Endothelial cell of umbilical vein (primary cell): Measurements from ENCODE around the gene EXOC3L1. TPM values are rescaled to one million over a fixed set of nuclear protein-coding genes. Genes with fewer than 3 reads are reported as not detected.
A peak's percentile ranks its signal among the peaks of the same experiment; 100 is the strongest.

Source experiments
- BruUV-seq: library from RNA; stranded (reverse); fragments of 400-500 nt; replicated peaks from 2 replicates; lab custom pipeline; 2021; lab: Mats Ljungman, UMichigan
- CTCF ChIA-PET: fragments of 300-600, 350-600 bp; sonication (Branson Sonifier 250); formaldehyde crosslinking; loops from one replicate; lab custom pipeline; 2021; ENCODE audit warnings: antibody characterized with exemption, inconsistent platforms; lab: Charles Lee
- POLR2A ChIA-PET: fragments of 300-600, 350-600 bp; sonication (Branson Sonifier 250); formaldehyde crosslinking; loops from one replicate; lab custom pipeline; 2021; ENCODE audit warnings: antibody characterized with exemption, inconsistent platforms; lab: Charles Lee
- DNase-seq: peaks from one replicate; pipeline ENCODE4 v3.0.0-alpha.2; 2011; ENCODE audit warnings: low read depth, low spot score
- FAIRE-seq: peaks from 2 replicates; lab custom pipeline; 2011; peaks lifted over from hg19 to GRCh38; lab: Jason Lieb, UNC
- H2AFZ ChIP-seq: 2 replicates; pipeline ENCODE4 v1.6.0; 2012; ENCODE audit warnings: low read depth, low read length, control low read depth, inconsistent platforms
- H3K27ac ChIP-seq: 2 replicates; pipeline ENCODE4 v1.5.1; 2011; ENCODE audit warnings: low read depth, mild to moderate bottlenecking, control low read depth, low read length, moderate library complexity; ENCODE audit not compliant: insufficient read depth
- H3K27me3 ChIP-seq, 2 experiments: 2 replicates each; pipeline versions ENCODE4 v1.6.0 to v1.6.1; 2011; ENCODE audit warnings: low read length in 2 of 2, mixed read lengths in 1 of 2; ENCODE audit not compliant: control insufficient read depth in 2 of 2, insufficient read depth in 2 of 2
- H3K36me3 ChIP-seq, 2 experiments: 2 replicates in 1 of 2; 3 replicates in 1 of 2; pipeline ENCODE4 v1.5.1; 2011; ENCODE audit warnings: low read length in 2 of 2, mild to moderate bottlenecking in 1 of 2, moderate library complexity in 1 of 2; ENCODE audit not compliant: control insufficient read depth in 2 of 2, insufficient read depth in 2 of 2; ENCODE audit errors: extremely low read depth in 1 of 2
- H3K4me1 ChIP-seq: 3 replicates; pipeline ENCODE4 v1.5.1; 2011; ENCODE audit warnings: mild to moderate bottlenecking, low read length; ENCODE audit not compliant: control insufficient read depth, insufficient read depth; ENCODE audit errors: extremely low read depth
- H3K4me2 ChIP-seq: 2 replicates; pipeline ENCODE4 v1.6.1; 2011; ENCODE audit warnings: low read length, control low read depth, mixed read lengths; ENCODE audit not compliant: insufficient read depth
- H3K4me3 ChIP-seq, 3 experiments: fragments of 200-600 bp in 1 of 3; sonication (generic), shearing (Covaris generic) in 1 of 3; replicated peaks in 1 of 3; 2 replicates each; pipeline ENCODE4 v1.5.1; 2011 to 2016; ENCODE audit warnings: control low read depth in 3 of 3, low read length in 3 of 3, mild to moderate bottlenecking in 2 of 3, inconsistent platforms in 1 of 3, low read depth in 1 of 3, moderate library complexity in 1 of 3; ENCODE audit not compliant: insufficient read depth in 1 of 3
- H3K79me2 ChIP-seq: 2 replicates; pipeline ENCODE4 v1.6.0; 2012; ENCODE audit warnings: low read length, inconsistent platforms; ENCODE audit not compliant: control insufficient read depth, insufficient read depth
- H3K9ac ChIP-seq: replicated peaks from 2 replicates; pipeline ENCODE3; 2011; ENCODE audit warnings: low read length, control low read depth; ENCODE audit not compliant: insufficient read depth; ENCODE audit errors: extremely low read depth
- H3K9me1 ChIP-seq: replicated peaks from 3 replicates; pipeline ENCODE4 v1.6.0; 2011; ENCODE audit warnings: mild to moderate bottlenecking, low read length; ENCODE audit not compliant: control insufficient read depth, insufficient read depth; ENCODE audit errors: extremely low read depth
- H3K9me3 ChIP-seq: replicated peaks from 2 replicates; pipeline ENCODE4 v1.5.1; 2012; ENCODE audit warnings: low read length, inconsistent platforms; ENCODE audit not compliant: control insufficient read depth, insufficient read depth
- H4K20me1 ChIP-seq: replicated peaks from 2 replicates; pipeline ENCODE3; 2011; ENCODE audit warnings: mild to moderate bottlenecking, low read length; ENCODE audit not compliant: control insufficient read depth, insufficient read depth; ENCODE audit errors: extremely low read depth
- CTCF ChIP-seq, 2 donors: IDR thresholded peaks; 1 replicate in 1 of 2; 2 replicates in 1 of 2; pipeline ENCODE4 v1.5.1; 2011; ENCODE audit warnings: low read length in 2 of 2, mild to moderate bottlenecking in 2 of 2, moderate library complexity in 2 of 2, control low read depth in 1 of 2, inconsistent platforms in 1 of 2, low read depth in 1 of 2; ENCODE audit not compliant: insufficient read depth in 1 of 2; ENCODE audit errors: extremely low read depth in 1 of 2
- EZH2 ChIP-seq: IDR thresholded peaks from 2 replicates; pipeline ENCODE4 v1.6.1; 2012; ENCODE audit warnings: borderline replicate concordance, low read depth, mild to moderate bottlenecking, moderate library complexity, low read length, inconsistent platforms; ENCODE audit not compliant: severe bottlenecking
- FOS ChIP-seq: IDR thresholded peaks from 2 replicates; pipeline ENCODE4 v1.6.1; 2011; ENCODE audit warnings: mild to moderate bottlenecking, low read length, moderate library complexity, borderline replicate concordance; ENCODE audit not compliant: insufficient read depth
- GATA2 ChIP-seq: IDR thresholded peaks from 2 replicates; pipeline ENCODE4 v1.7.0; 2011; ENCODE audit warnings: low read depth, mild to moderate bottlenecking, moderate library complexity, mixed read lengths, low read length; ENCODE audit not compliant: insufficient read length, insufficient read depth
- JUN ChIP-seq: IDR thresholded peaks from 2 replicates; pipeline ENCODE4 v1.6.1; 2011; ENCODE audit warnings: borderline replicate concordance, low read depth; ENCODE audit not compliant: insufficient read length, insufficient read depth
- MAX ChIP-seq: IDR thresholded peaks from 2 replicates; pipeline ENCODE4 v1.6.1; 2011; ENCODE audit not compliant: insufficient read depth, insufficient read length
- POLR2A ChIP-seq: IDR thresholded peaks from 2 replicates; pipeline ENCODE4 v1.6.1; 2012; ENCODE audit warnings: low read depth, mild to moderate bottlenecking, control low read depth, low read length
- POLR2AphosphoS5 ChIP-seq: IDR thresholded peaks from 2 replicates; pipeline ENCODE4 v1.6.1; 2012; ENCODE audit warnings: low read depth, mild to moderate bottlenecking, control low read depth, low read length, moderate library complexity; ENCODE audit not compliant: insufficient read depth
- dilution Hi-C: fragments of 300-500 bp; cut with MboI; formaldehyde crosslinking; loops from one replicate; pipeline ENCODE4 v1.15.0; 2019; ENCODE audit warnings: low sequenced_read_pairs; ENCODE audit not compliant: extremely low pct_ligation_motif_present
- intact Hi-C: fragments of 100-400 bp; cut with micrococcal nuclease; formaldehyde crosslinking; loops from one replicate; pipeline ENCODE4 v1.10.0; 2022
- polyA plus RNA-seq, 4 experiments: library from polyadenylated mRNA; depleted of rRNA in 3 of 4; stranded (reverse) in 3 of 4; unstranded in 1 of 4; fragments of >200 nt; gene quantifications; 2 replicates each; pipeline versions ENCODE4 v1.2.1 to v1.2.3, GENCODE V29; 2011 to 2012; ENCODE audit warnings: missing spikeins in 1 of 4
- total RNA-seq: library from RNA; stranded (reverse); gene quantifications from 2 replicates; pipeline ENCODE4 v1.2.3, GENCODE V29; 2021

Gene EXOC3L1
- total and polyA plus RNA-seq, 2 donors (not counting 3 experiments of a cell fraction or from before 2014, with no cell fraction given): 10.8 to 11.6 TPM

GRCh38 chr16:67212766-67213165, 22.8 kb upstream of the EXOC3L1 start:
- H3K27me3 ChIP-seq: no peaks in the 10 kb centered on the region
- DNase-seq: peak; percentile 24
- H3K9me1 ChIP-seq: no peaks in the 10 kb centered on the region
- ChIA-PET CTCF (interaction anchor here (1.7 kb wide), 1 partner anchor 15 kb away, joined by 8 read pairs; no protein-coding TSS in a partner anchor), POLR2A (interaction anchor here (0.6 kb wide), 1 partner anchor 30 kb away, joined by 3 read pairs; no protein-coding TSS in a partner anchor)
- H3K79me2 ChIP-seq: no peaks in the 10 kb centered on the region
- no peak overlapping the region for H3K4me2 ChIP-seq
- intact Hi-C loops (no loop called here), dilution Hi-C loops (no loop called here)
- TF ChIP-seq EZH2 (no peak), GATA2 (peak; percentile 68), FOS (peak; percentile 31)
- H3K27ac ChIP-seq: no peak overlapping the region
- H3K36me3 ChIP-seq: no peaks in the 10 kb centered on the region
- peaks cover 20% of the 10 kb centered on the region for H3K4me1 ChIP-seq
- H3K9me3 ChIP-seq: no peaks in the 10 kb centered on the region
- no peak overlapping the region for H3K4me3 ChIP-seq
- H3K9ac ChIP-seq: no peak overlapping the region
- no peak overlapping the region for H2AFZ ChIP-seq
- H4K20me1 ChIP-seq: no peaks in the 10 kb centered on the region
- FAIRE-seq: peak; percentile 77
- BruUV-seq: no TSS peak

- Histone ChIP-seq H3K9me1 (no peaks in the 10 kb centered on the region), H2AFZ (no peak overlapping the region), H3K79me2 (no peaks in the 10 kb centered on the region), H3K27ac (no peak overlapping the region), H3K27me3 (no peaks in the 10 kb centered on the region), H4K20me1 (no peaks in the 10 kb centered on the region), H3K9me3 (no peaks in the 10 kb centered on the region), H3K36me3 (no peaks in the 10 kb centered on the region), H3K4me3 (no peak overlapping the region), H3K9ac (no peak overlapping the region), H3K4me2 (no peak overlapping the region), H3K4me1 (peaks cover 9% of the 10 kb centered on the region)
- ChIA-PET POLR2A (no interaction called here), CTCF (interaction anchor here (1.0 to 1.7 kb wide), 3 partner anchors 14 to 37 kb away, joined by 3 to 8 read pairs (median 3); partner anchors contain the start of gene SLC9A5)
- dilution Hi-C loops (no loop called here), intact Hi-C loops (no loop called here)
- TF ChIP-seq POLR2AphosphoS5: no peak
- no peak for TF ChIP-seq MAX
- TF ChIP-seq FOS: no peak
- no peak for TF ChIP-seq JUN
- TF ChIP-seq POLR2A: no peak
- TF ChIP-seq CTCF (IDR thresholded peaks at IDR 0.05; ENCODE audit: extremely low read depth in 1 of 2, insufficient read depth in 1 of 2, low read depth in 1 of 2, low read length in 2 of 2): no peak
- TF ChIP-seq EZH2: no peak
- FAIRE-seq: no peak
- no peak for DNase-seq
- BruUV-seq: no TSS peak
Observed at GRCh38 chr16:67211674-67212073, 21.7 kb upstream of the EXOC3L1 start.
